GM18498 (cell line): ENCODE measurements around the gene NFATC1.

Experiments
- ATAC-seq: cut with Tn5 transposase; IDR thresholded peaks from one replicate; pipeline ENCODE4 v1.9.1; 2021; ENCODE audit warnings: mild to moderate bottlenecking, moderate library complexity; ENCODE audit not compliant: unreplicated experiment

The NFATC1 gene

DNA sequence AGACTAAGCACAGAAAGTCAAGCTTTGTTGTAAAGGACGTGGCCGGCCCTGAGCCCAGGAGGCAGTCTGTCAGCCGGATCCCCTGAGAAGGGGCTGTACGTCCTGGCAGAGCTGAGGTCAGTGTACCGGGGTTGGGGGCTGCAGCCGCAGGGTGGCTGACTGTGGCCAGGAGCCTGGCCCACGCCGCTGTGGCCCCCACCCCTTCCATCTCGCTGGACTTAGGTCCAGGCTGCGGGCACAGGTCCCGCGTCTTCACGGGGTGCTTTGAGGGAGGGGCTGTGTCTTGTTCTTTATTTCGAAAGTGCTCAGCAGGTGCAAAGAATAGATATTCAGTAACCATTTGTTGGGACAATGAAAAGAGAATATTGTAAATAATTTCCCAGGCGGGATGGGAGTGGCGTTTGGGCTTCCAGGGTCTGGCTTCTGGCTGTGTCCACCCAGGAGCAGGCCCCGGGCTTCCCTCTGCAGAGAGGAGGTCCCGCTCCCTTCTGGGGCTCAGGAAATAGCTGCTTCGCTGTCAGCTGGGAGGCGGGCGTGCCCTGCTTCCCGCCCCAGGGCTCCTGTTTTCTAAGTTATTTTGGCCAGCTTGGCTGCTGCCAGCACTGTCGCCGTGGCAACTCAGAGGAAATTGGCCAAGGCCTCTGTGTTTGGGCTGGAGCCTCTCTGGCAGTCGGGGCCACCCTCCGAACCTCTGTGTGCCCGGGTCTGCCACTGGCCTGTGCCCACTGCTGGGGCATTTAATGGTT is 7.4 kb downstream of the NFATC1 start:
- no peak for ATAC-seq

DNA sequence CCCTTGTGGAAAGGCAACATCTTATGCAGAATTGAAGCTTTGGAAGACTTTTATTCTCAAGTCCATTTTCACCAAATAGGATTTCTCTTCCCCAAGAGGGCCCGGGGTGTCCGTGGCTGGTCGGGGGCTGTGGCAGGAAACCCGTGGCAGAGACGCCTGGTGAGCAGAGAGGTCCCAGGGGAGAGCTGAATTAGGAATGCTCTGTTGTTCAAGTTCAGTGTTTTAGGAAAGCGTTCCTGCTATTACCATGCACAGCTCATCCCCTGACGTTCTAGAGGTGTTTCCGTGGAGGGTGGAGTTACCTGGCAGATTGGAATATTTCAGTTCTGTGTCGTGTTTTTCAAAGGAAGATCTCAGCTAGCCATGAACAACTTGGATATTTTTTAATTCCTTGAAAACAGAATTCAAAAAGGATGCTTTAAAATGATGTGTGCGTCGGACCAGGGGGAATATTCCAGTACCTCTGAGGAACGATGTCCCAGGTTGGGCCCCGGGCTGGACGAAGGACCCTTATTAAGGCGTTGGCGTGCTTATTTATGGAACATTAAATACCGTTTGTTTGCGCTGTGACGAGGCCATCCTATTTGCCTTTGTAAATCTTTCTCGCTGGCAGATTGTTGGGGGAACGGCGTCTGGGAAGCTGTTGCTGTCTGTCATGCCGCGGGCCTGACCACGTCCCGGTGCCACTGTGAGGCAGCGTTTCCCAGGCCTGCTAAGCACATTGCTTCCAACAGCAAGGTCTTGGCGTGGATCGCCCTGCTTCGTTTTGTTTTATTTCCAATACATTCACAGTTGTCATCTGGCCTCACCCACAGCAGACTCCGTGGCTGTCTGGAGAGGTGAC is 8.2 kb downstream of the NFATC1 start:
- ATAC-seq: no peak

DNA sequence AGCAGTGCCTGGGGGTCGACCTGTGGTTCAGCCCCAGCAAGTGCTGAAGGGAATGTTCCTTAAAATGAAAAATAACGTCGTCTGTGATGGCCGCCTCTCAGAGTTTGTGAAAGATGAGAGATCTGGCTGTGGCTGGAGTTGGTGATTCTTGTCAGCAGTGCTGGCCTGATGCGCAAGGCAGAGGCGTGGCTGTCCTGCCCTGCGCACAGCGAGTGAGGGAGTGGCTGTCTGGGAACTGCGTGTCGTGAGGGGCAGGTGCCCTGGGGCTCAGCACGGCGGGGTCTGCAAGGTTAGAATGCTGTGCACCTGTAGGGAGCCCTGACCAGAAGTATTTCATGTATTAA is 8.8 kb downstream of the NFATC1 start:
- ATAC-seq: no peak

DNA sequence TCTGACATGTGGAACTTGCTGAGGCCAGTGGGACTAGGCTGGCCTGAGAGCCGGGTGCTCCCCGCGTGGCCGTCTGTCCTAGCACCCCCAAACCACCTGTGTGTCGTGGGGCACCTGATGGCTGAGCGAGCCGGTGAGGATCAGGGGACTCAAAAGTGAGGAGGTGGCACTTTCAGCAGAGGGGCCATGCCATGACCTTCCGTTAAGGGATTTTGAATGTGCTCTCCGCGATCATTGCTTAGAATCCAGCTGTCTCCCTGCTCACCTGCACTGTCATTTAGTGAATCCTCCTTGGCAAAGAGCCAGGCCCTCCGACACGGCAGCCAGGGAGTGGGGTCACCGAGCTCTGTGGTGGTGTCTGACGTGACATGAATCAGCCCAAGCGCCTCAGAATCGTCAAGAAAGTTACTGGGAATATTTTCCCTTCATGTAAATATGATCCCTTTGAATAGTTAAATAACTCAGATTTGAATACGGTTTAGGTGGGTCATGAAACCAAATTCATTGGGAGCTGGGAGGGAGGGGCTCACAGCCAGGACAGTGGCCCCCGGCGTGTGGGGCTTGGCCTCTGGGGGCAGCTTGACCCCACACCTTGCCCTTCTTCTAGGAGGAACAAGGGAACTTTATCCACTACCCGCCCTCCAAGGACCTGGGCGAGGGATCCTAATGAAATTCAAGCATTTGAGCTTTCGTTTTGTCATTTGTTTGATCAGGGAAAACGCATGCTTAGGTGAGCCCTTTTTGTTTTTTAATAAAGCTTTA is 9.5 kb downstream of the NFATC1 start:
- no peak for ATAC-seq

DNA sequence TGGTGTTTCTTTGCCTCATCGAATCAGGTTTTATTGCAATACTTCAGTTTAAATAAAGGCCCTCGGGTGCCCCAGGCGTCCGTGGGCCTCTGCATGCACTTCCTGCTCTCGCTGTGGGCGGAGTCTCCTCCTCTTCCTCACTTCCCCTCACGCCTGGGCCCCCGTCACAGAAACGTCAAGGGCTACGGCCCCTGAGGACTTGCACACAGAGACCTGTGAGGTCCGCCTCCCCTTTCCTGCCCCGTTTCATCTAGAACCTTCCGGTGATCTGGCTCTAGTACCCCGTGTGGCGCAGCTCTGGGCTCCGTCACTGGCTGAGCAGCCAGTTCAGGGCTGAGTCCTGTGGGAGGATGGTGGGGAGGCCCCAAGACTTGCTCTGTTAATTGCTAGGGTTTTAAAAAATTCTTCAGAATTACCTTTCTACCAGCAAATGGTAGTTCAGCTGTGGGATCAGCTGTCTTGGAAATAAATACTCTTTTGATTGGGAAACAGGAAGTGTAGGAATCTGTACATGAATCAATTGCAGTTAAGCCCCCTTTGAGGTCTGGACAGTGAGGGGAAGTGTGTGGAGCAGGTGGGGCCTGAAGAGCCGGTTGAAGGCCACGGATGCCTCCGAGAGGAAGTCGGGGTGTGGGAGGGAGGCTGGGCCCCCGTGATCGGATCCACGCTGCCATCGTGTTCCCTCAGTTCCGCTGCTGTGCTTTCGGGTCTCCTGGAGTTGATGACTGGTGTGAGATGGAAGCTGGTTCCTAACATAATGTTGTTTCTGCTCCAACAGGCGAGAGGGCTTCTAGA is 10.2 kb downstream of the NFATC1 start:
- peak; percentile 73 for ATAC-seq

GRCh38 chr18:79406708-79407107 is 11.0 kb downstream of the NFATC1 start:
- ATAC-seq: no peak

- ATAC-seq: no peak
Measured at GRCh38 chr18:79409313-79409712, 13.6 kb downstream of the NFATC1 start.

DNA sequence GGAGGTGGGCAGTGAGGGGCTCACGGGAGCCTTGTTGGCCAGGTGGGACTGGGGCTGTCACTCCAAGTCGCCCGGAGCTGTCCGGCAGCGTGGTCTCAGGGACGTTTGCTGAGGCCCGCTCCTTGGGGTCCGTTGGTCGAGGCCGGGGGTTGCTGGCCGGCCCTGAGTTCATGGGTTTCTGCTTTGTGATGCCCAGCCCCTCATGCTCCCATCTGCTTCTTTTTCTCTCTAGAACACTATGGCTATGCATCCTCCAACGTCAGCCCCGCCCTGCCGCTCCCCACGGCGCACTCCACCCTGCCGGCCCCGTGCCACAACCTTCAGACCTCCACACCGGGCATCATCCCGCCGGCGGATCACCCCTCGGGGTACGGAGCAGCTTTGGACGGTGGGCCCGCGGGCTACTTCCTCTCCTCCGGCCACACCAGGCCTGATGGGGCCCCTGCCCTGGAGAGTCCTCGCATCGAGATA is 14.5 kb downstream of the NFATC1 start:
- no peak for ATAC-seq

- ATAC-seq: no peak
Measured at GRCh38 chr18:79410731-79411613, 15.2 kb downstream of the NFATC1 start.

GRCh38 chr18:79411614-79412526 is 16.1 kb downstream of the NFATC1 start:
- no peak for ATAC-seq

- no peak for ATAC-seq
Measured at GRCh38 chr18:79413025-79413424, 17.3 kb downstream of the NFATC1 start.

DNA sequence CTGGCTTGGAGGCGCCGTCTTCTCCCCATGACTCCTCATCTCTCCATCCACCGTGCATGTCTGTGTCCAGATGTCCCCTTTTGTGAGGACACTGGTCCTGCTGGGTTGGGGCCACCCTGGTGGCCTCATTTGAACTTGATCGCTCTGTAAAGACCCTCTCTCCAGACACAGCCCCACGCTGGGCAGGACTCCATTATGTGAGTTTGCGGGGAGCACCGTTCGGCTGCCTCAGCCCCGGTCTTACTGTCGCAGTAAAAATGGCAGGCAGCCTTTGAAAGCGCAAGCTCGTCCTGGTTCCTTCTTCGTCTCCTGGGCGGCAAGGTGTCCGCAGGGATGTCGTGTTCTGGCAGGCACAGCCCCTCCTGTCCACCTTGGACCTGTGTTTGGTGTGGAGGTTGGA is 17.7 kb downstream of the NFATC1 start:
- no peak for ATAC-seq

DNA sequence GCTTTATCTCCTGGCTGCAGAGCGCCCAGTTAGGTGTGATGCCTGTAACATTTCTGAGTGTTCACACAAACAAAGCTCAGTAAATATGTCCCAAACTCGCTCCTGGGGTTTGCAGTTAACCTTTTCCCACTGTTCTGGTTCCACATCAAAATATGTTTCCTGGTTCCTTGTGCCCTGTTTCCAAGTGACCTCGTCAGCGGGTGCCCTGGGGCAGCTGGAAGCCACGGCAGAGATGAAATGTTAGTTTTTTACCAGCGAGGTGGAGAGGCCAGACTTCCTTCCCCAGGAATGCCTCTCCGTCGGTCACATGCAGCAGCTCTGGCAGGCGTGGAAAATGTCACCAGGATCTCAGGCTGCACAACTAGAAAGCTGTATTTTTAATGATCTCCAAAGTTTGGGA is 18.2 kb downstream of the NFATC1 start:
- no peak for ATAC-seq

DNA sequence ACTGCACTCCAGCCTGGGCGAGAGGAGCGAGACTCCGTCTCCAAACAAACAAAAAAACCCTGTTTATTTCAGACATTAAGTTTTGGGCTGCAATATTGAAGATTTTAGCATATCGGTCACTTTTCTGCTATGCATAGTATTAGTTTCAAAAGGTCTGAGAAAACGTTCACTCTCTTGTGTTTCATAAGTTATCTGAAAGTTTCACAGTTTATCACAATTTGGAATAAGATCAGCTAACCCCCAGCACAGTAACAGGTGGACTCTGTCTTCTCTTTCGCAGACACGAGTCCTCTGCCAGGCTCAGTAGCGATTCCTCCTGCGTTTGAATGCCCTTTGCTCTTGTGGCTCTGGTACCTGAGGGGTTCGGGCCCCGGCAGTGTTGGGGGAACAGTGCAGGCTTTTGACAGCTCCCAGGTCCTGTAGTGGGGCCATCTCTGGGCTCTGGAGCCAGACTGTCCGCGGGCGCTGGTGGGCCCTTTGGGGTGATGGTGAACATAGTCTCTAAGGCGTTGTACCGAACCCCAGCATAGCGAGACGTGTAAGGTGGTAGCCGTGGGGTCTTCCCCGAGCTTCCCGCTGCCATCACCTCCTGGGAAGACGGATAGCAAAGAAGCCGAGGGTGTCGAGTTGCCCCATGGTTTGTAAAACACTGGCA is 20.4 kb downstream of the NFATC1 start:
- peak; percentile 65 for ATAC-seq

DNA sequence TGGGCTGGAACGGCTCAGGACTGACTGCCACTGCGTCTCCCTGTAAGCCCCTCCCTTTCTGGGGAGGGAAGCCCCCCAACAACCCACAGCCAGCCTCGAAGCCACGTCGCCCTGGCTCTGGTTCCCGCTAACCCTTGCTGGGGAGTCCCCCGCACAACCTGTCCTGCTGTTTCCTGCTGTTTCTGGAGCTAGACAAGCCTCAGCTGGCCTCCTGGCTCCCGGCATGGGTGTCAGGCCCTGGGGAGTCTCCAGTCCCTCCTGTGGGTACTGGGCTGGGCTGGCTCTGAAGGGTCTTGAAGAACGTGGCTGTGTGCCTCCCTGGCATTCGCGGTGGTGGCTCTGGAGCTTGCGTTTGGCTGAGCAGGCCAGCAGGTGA is 20.9 kb downstream of the NFATC1 start:
- ATAC-seq: no peak

DNA sequence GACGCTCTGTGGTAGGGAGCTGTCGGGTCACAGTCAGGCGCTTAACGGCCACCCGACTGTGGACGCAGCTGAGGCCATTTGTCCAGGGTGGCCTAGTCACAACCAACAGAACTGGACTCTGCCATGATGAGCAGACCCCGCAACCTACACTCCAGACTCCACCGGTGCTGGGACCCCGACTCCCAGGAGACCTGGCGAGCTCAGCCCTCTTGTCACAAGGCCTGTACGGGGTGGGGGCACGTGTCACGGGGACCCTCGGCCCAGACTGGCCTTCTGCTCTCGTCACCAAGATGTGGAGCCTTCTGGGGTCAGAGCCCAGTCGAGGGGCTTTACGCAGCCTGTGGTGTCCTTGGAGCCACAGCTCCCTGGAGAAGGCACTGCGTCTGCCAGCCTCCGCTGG is 22.5 kb downstream of the NFATC1 start:
- no peak for ATAC-seq

DNA sequence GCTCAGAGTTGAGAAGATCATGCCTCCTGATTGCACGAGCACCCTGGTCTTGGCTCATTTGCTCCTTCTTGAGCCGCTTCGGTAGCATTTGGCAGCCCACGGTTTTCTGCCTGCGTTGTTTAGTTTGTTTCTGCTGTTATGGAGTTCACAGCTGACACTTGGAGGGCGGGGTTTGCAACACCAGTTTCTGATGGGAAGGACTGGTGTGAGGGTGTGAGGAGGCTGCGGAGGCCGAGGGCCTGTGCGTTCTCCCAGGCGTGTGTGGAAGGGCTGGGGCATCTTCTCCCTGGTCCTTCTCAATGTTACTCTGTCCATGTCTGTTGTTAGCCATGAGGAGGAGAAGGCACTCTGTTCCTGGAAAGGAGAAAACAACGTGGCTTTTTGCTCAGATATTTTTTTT is 22.9 kb downstream of the NFATC1 start:
- ATAC-seq: no peak

DNA sequence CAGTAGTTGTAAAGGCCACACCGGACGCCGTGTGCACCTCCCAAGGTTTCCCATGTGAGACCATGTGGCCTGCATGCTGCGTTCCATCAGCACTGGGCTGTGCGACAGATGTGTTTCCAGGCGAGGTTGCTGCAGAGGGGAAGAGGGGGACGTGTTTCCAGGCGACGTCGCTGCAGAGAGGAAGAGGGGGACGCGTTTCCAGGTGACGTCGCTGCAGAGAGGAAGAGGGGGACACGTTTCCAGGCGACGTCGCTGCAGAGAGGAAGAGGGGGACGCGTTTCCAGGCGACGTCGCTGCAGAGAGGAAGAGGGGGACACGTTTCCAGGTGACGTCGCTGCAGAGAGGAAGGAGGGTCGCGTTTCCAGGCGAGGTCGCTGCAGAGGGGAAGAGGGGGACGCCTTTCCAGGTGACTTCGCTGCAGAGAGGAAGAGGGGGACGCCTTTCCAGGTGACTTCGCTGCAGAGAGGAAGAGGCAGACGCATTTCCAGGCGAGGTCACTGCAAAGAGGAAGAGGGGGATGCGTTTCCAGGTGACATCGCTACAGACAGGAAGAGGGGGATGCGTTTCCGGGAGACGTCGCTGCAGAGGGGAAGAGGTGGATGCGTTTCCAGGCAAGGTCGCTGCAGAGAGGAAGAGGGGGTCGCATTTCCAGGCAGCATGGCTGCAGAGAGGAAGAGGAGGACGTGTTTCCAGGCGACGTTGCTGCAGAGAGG is 24.5 kb downstream of the NFATC1 start:
- ATAC-seq: no peak
